GM21447 (cell line): Measurements from ENCODE around the gene C4orf54.

Source experiments
- ATAC-seq: cut with Tn5 transposase; IDR thresholded peaks from one replicate; pipeline ENCODE4 v1.9.1; 2021; ENCODE audit not compliant: unreplicated experiment

C4orf54 gene

GRCh38 chr4:99625369-99625768, 32.3 kb downstream of the C4orf54 start:
- ATAC-seq: no peak

DNA sequence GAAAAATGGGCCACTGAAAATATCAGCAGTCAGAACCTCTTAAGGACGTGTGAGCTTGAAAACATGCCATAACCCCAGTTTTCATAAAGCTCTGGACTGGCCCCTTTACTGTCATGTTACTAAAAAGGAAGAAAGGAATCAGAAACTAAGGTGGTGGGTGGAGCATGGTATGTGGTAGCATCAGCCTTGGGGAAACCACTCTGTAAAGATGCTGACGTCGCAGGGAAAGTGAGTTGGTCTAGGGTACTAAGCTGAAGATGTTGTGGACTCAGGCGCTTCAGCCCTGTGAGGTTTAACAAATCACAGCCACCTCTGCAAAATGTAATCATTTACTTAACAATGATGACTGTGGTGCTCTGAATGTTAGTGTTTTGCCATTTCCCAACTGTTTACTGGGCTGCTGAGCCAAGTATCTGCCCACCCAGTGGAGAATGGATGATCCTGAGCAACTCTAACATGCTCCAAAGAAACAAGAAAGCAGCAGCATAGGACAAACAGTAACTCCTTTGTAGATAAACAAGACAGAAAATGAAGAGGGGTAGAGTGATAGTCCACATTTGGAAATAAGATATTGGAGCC, 33.4 kb downstream of the C4orf54 start:
- ATAC-seq: no peak

GRCh38 chr4:99622341-99622740, 35.3 kb downstream of the C4orf54 start:
- no peak for ATAC-seq

DNA sequence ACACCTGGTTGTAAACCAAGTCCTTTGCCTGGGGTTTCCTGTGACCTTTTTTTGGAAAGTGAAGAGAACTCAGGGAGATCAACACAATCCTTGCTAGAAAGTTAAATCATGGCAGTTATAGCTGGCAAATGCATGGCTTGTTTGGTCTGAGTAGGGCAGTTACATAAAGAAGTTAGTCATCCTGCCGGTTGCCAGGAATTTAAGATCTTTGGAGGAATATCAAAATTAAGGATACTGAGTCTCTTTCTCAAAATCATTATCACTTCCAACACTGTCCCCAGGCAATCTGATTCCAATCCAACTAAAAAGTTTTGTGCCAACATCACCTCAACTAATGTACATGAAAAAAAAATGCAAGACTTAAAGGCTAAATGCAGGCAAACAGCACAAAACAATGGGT, 40.3 kb downstream of the C4orf54 start:
- no peak for ATAC-seq

GRCh38 chr4:99615170-99615820, 42.3 kb downstream of the C4orf54 start:
- ATAC-seq: no peak

GRCh38 chr4:99614491-99614890, 43.1 kb downstream of the C4orf54 start:
- no peak for ATAC-seq

DNA sequence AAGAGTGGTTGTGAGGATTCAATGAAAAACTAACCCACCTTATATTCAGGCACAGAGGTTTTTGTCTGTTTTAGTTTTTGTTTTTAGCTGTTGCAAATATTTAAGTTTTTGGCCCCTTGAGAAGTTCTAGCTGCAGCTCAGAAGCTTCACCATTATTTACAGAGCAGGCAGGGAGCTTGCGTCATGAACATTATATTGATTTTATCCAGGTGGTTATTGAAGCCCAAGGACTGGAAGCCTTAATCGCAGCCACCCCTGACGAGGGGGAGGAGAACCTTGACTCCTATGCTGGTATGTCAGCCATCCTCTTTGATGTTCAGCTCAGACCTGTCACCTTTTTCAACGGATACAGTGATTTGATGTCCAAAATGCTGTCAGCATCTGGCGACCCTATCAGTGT, 44.9 kb downstream of the C4orf54 start:
- ATAC-seq: no peak

DNA sequence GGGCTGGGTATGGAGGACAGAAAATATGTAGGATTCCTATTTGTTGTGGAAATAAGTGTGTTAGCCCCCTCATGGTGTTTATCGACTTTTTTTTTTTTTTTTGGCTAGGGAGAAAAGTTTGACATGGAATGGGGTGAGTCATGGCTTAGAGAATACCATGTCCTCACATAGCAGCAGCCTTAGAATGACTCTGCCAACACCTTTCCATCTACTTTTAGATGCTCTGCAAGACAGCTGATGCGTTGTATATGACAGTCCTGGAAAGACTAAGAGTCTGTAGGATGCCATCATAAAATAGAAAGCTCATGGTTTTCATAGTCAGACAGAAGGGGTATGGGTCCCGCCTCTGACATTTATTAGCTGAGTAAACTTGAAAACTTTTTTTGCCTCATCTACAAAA, 45.3 kb downstream of the C4orf54 start:
- no peak for ATAC-seq

DNA sequence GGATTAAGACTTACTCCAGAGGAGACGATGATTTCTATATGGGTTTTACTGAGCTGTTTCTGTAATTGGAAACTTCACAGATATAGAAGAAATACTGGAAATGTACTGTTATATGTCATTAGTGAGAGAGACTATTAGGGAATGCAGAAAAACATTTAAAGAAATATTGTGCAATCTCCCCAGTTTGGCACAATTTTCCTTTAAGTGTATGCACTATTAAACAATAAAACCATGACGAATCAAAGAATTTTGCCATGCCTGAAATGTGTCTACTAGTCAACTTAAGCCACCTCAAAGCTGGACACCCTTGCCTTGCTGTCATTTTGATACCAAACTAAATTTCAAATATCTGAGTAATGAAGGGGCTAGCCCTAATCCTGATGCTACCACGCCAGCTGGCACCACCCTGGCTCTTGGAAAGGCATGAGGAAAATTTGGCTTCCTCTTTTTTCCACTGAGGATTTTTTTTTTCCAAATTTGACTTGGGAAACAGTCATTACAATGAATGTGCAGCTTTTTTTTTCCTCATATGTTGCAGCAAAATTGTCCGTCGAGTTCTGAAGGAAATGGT, 46.9 kb downstream of the C4orf54 start:
- ATAC-seq: no peak

DNA sequence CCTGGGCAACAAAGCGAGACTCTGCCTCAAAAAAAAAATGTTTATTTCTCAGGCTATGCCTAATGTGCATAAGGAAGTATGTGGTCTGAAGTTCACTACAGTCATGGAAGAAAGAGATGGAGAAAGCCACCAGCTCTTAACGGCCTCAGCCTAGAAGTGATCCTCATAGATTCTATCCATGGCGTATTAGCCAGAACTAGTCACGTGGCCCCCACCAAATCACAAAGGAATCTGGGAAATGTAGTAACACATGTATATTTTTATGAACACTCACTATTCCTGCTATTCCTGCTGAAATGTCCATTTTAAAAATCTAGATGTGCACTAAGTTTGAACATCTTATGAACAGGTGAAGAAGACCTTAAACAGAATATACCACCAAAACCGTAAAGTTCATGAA, 49.2 kb downstream of the C4orf54 start:
- no peak for ATAC-seq
